SK-N-SH treated with all-trans-retinoic acid at 6 μM for 48 hours (cell line): ENCODE measurements around the gene GET3.

Source experiments
- ATAC-seq: fragments of 200-7000 bp; cut with Tn5 transposase; 3 replicates; pipeline ENCODE4 v1.9.1; 2020; ENCODE audit warnings: mild to moderate bottlenecking, moderate library complexity
- ARNTL ChIP-seq: fragments of 450-650 bp; formaldehyde crosslinking; IDR thresholded peaks from 2 replicates; pipeline ENCODE4 v1.5.0; 2020; ENCODE audit warnings: low read depth, mild to moderate bottlenecking, moderate library complexity, borderline replicate concordance
- BACH2 ChIP-seq: fragments of 250-450 bp; sonication (Bioruptor Pico); IDR thresholded peaks from 2 replicates; pipeline ENCODE4 v1.9.0; 2021; ENCODE audit warnings: mild to moderate bottlenecking, borderline replicate concordance
- CREB5 ChIP-seq: fragments of 250-450 bp; sonication (Bioruptor Pico); IDR thresholded peaks from 2 replicates; pipeline ENCODE4 v1.5.1; 2020; ENCODE audit warnings: low read depth, mild to moderate bottlenecking, moderate library complexity
- CSDC2 ChIP-seq: fragments of 250-450 bp; sonication (Bioruptor Pico); IDR thresholded peaks from 2 replicates; pipeline ENCODE4 v1.5.0; 2020; ENCODE audit warnings: mild to moderate bottlenecking, moderate library complexity
- CSRNP3 ChIP-seq: fragments of 250-450 bp; sonication (Bioruptor Pico); IDR thresholded peaks from 2 replicates; pipeline ENCODE4 v1.5.1; 2021; ENCODE audit warnings: mild to moderate bottlenecking, moderate library complexity
- ESRRG ChIP-seq: fragments of 250-450 bp; sonication (Bioruptor Pico); IDR thresholded peaks from 2 replicates; pipeline ENCODE4 v1.6.1; 2021; ENCODE audit warnings: mild to moderate bottlenecking
- GLIS3 ChIP-seq: fragments of 250-450 bp; sonication (Bioruptor Pico); IDR thresholded peaks from 2 replicates; pipeline ENCODE4 v1.5.0; 2020; ENCODE audit warnings: mild to moderate bottlenecking, moderate library complexity
- ISL1 ChIP-seq: fragments of 250-450 bp; sonication (Bioruptor Pico); IDR thresholded peaks from 2 replicates; pipeline ENCODE4 v2.1.2; 2022; ENCODE audit warnings: mild to moderate bottlenecking, moderate library complexity
- OSR1 ChIP-seq: fragments of 250-450 bp; sonication (Bioruptor Pico); IDR thresholded peaks from 2 replicates; pipeline ENCODE4 v1.8.0; 2022; ENCODE audit warnings: moderate library complexity, mild to moderate bottlenecking, inconsistent platforms
- PATZ1 ChIP-seq: fragments of 250-450 bp; sonication (Bioruptor Pico); IDR thresholded peaks from 2 replicates; pipeline ENCODE4 v1.8.0; 2020; ENCODE audit warnings: mild to moderate bottlenecking, moderate library complexity, borderline replicate concordance
- PPARA ChIP-seq: fragments of 250-450 bp; sonication (Bioruptor Pico); IDR thresholded peaks from 2 replicates; pipeline ENCODE4 v1.5.0; 2020; ENCODE audit warnings: mild to moderate bottlenecking, borderline replicate concordance
- RARB ChIP-seq: fragments of 250-450 bp; sonication (Bioruptor Pico); IDR thresholded peaks from 2 replicates; pipeline ENCODE4 v1.8.0; 2021; ENCODE audit warnings: mild to moderate bottlenecking, moderate library complexity
- TOX ChIP-seq: fragments of 250-450 bp; sonication (Bioruptor Pico); IDR thresholded peaks from 2 replicates; pipeline ENCODE4 v1.8.0; 2021; ENCODE audit warnings: mild to moderate bottlenecking, moderate library complexity, borderline replicate concordance
- ZC3H10 ChIP-seq: fragments of 250-450 bp; sonication (Bioruptor Pico); IDR thresholded peaks from 2 replicates; pipeline ENCODE4 v1.5.1; 2021; ENCODE audit warnings: mild to moderate bottlenecking, moderate library complexity
- ZFP3 ChIP-seq: fragments of 250-450 bp; sonication (Bioruptor Pico); IDR thresholded peaks from 2 replicates; pipeline ENCODE4 v1.5.0; 2020; ENCODE audit warnings: mild to moderate bottlenecking, moderate library complexity
- ZNF565 ChIP-seq: fragments of 450-650 bp; formaldehyde crosslinking; conservative IDR thresholded peaks from 2 replicates; pipeline ENCODE4 v1.5.0; 2020; ENCODE audit warnings: low read depth, mild to moderate bottlenecking, moderate library complexity
- ZNF70 ChIP-seq: fragments of 450-650 bp; formaldehyde crosslinking; IDR thresholded peaks from 2 replicates; pipeline ENCODE4 v1.5.0; 2020; ENCODE audit warnings: mild to moderate bottlenecking, moderate library complexity
- ZNF8 ChIP-seq: fragments of 450-650 bp; formaldehyde crosslinking; IDR thresholded peaks from 2 replicates; pipeline ENCODE4 v1.5.0; 2020; ENCODE audit warnings: mild to moderate bottlenecking, moderate library complexity
- TF ChIP-seq, protein P1 (sequence below): fragments of 250-450 bp; sonication (Bioruptor Pico); IDR thresholded peaks from 2 replicates; pipeline ENCODE4 v1.8.0; 2021; ENCODE audit warnings: low read depth, mild to moderate bottlenecking, moderate library complexity, borderline replicate concordance

GET3 gene

DNA sequence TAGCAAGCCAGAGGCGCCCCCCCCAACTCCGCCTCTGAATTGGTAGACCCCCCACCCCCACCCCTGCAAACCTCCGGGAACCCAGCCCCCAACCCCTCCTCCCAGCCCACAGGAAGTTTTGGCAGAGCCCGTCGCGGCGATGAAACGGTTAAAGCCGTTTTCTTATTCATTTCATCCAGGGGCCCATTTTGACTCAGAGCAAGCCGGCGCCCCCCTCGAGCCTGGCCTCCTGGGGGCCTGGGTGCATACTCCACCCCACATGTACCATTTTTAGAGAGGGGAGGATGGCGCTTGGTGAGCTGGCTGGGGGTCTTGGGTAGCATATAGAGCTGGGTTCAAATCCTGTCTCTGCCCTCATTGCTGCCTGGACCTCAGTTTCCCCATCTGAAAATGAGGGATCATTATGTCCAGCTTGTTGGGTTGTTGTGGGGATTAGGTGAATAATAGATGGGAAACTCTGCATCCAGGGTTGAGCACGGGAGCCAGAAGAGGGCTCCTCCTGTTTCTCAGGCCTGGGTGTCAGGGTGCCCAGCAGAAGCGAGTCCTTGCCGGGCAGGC is 46.1 kb downstream of the GET3 start (continued):
- TF ChIP-seq, protein P1, sequence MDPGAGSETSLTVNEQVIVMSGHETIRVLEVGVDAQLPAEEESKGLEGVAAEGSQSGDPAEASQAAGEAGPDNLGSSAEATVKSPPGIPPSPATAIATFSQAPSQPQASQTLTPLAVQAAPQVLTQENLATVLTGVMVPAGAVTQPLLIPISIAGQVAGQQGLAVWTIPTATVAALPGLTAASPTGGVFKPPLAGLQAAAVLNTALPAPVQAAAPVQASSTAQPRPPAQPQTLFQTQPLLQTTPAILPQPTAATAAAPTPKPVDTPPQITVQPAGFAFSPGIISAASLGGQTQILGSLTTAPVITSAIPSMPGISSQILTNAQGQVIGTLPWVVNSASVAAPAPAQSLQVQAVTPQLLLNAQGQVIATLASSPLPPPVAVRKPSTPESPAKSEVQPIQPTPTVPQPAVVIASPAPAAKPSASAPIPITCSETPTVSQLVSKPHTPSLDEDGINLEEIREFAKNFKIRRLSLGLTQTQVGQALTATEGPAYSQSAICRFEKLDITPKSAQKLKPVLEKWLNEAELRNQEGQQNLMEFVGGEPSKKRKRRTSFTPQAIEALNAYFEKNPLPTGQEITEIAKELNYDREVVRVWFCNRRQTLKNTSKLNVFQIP (CRISPR knock-in tag): no peak

GRCh38 chr19:12783849-12784393 is 46.6 kb downstream of the GET3 start:
- no peak for TF ChIP-seq ESRRG (CRISPR knock-in tag)
- TF ChIP-seq CSDC2 (CRISPR knock-in tag): no peak
- TF ChIP-seq ZNF8 (CRISPR knock-in tag): no peak
- no peak for TF ChIP-seq CREB5 (CRISPR knock-in tag)
- TF ChIP-seq CSRNP3 (CRISPR knock-in tag): no peak
- ATAC-seq: no peak

DNA sequence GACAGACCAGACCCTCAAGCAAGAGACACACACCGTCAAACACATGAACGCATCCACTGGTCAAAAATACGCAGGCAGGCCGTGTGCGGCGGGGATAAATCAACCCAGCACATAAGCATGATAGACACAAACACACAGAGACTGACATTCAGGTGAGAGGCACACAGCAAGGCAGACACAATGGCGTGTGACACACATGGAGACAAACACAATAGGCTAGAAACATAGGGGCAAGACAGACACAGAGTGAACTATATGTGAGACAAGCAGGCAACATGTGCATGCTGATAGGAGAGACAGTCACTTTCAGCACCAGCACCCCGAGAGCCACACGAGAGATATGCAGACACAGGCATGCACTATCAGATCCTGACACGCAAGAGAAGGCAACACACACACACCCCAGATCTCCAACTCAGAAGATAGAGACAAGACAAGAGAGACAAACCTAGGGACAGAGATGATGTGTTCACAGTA is 47.1 kb downstream of the GET3 start:
- ATAC-seq: no peak
- TF ChIP-seq PATZ1 (CRISPR knock-in tag) (no peak), ZC3H10 (CRISPR knock-in tag) (no peak), ARNTL (no peak)
- TF ChIP-seq, protein P1 (CRISPR knock-in tag): no peak

DNA sequence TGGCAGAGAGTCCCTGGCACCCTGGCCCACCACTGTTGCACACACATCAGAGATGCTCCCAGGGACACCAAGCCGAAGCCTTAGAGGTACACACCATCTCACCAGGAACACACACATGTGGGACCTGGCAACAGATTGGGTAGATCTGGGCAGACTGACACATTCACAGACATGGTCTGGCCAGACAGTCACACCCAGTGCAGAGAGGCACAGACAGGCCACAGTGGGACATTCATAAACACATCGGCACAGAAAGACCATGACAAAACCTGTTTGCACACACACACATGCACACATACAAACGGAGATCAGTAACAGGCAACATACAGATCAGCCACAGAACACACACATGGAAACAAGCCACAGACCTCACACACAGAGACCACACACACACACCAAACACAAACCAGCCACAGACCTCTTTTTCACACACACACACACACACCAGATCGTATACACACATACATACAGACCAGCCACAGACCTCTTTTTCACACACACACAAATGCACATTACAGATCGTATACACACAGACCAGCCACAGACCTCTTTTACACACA is 47.7 kb downstream of the GET3 start:
- no peak for ATAC-seq
- TF ChIP-seq PPARA (no peak), RARB (CRISPR knock-in tag) (no peak), CSDC2 (CRISPR knock-in tag) (no peak), CSRNP3 (CRISPR knock-in tag) (no peak), ISL1 (CRISPR knock-in tag) (no peak), GLIS3 (CRISPR knock-in tag) (no peak), ARNTL (no peak), OSR1 (no peak), ZNF565 (CRISPR knock-in tag) (no peak), TOX (CRISPR knock-in tag) (no peak), ZNF70 (no peak), BACH2 (CRISPR knock-in tag) (no peak), ZNF8 (CRISPR knock-in tag) (no peak), ESRRG (CRISPR knock-in tag) (no peak), ZFP3 (CRISPR knock-in tag) (no peak), CREB5 (CRISPR knock-in tag) (no peak)
- TF ChIP-seq, protein P1 (CRISPR knock-in tag): no peak
